Activated CD4-positive, alpha-beta T cell treated with anti-CD3 and anti-CD28 coated beads, Interleukin-2, amount 50 U/mL, for 1 hour (primary cell): ENCODE results near the gene MR1.
A peak's percentile ranks its signal among the peaks of the same experiment; 100 is the strongest.
"Not testable (repeated sequence)": the region's sequence is repeated elsewhere in the genome, so short reads cannot be mapped to it uniquely, and the experiment has no call there.

ENCODE experiments used
- DNase-seq: peaks from one replicate; pipeline ENCODE4 v3.0.0-alpha.2; 2020

Gene MR1

GRCh38 chr1:181033128-181033798, 520 bp upstream of the MR1 start:
- DNase-seq, result peak; percentile 17

- DNase-seq, result not testable (repeated sequence)
Measured at GRCh38 chr1:181035210-181035609, 1.4 kb downstream of the MR1 start.

GRCh38 chr1:181036107-181036836, 2.5 kb downstream of the MR1 start:
- no peak for DNase-seq

- no peak for DNase-seq
Measured at GRCh38 chr1:181037386-181037785, 3.6 kb downstream of the MR1 start.

- peak; percentile 50 for DNase-seq
Measured at GRCh38 chr1:181038399-181038873, 4.7 kb downstream of the MR1 start.

- no peak for DNase-seq
Measured at GRCh38 chr1:181040284-181040865, 6.6 kb downstream of the MR1 start.

GRCh38 chr1:181043025-181043888, 9.5 kb downstream of the MR1 start:
- DNase-seq, result no peak

GRCh38 chr1:181044449-181044966, 10.7 kb downstream of the MR1 start:
- DNase-seq, result no peak

GRCh38 chr1:181045946-181046345, 12.2 kb downstream of the MR1 start:
- DNase-seq, result not testable (repeated sequence)

GRCh38 chr1:181049378-181049777, 15.6 kb downstream of the MR1 start:
- no peak for DNase-seq

GRCh38 chr1:181050922-181051321, 17.1 kb downstream of the MR1 start:
- no peak for DNase-seq

GRCh38 chr1:181056560-181056959, 22.8 kb downstream of the MR1 start:
- DNase-seq, result no peak

- no peak for DNase-seq
Measured at GRCh38 chr1:181057079-181057478, 23.3 kb downstream of the MR1 start.

- DNase-seq, result no peak
Measured at GRCh38 chr1:181059435-181059834, 25.7 kb downstream of the MR1 start.

- DNase-seq, result no peak
Measured at GRCh38 chr1:181060066-181060465, 26.3 kb downstream of the MR1 start.

GRCh38 chr1:181060947-181061346, 27.2 kb downstream of the MR1 start:
- DNase-seq, result not testable (repeated sequence)

- no peak for DNase-seq
Measured at GRCh38 chr1:181061487-181061886, 27.7 kb downstream of the MR1 start.

- DNase-seq, result peak; percentile 7
Measured at GRCh38 chr1:181061891-181062835, 28.4 kb downstream of the MR1 start.

GRCh38 chr1:181062836-181063428, 29.1 kb downstream of the MR1 start:
- no peak for DNase-seq

- DNase-seq, result no peak
Measured at GRCh38 chr1:181064011-181064623, 30.3 kb downstream of the MR1 start.

GRCh38 chr1:181064702-181065101, 30.9 kb downstream of the MR1 start:
- no peak for DNase-seq
